Measurements from ENCODE around the gene TAGAP. TPM values are rescaled to one million over a fixed set of nuclear protein-coding genes. Genes with fewer than 3 reads are reported as not detected.

The TAGAP gene
- total and polyA plus RNA-seq, 8 donors: 0.93 to 4.1 (median 2.0) TPM; not detected in 1

DNA sequence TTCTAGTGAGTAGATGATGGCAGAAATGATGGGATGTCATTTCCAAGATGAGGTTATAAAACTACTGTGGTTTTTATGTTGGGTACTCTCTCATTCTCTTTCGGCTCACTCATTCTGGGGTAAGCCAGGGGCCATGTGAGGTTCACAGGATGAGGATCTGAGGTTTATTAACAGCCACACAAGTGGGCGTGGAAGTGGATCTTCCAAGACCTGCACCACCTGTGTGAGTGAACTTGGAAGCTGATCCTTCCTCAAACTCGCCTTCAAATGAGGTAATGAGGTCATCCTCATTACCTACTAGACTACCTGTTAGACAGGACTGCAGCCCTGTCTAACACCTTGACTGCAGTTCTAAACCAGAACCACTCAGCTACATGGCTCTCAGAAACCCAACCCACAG, 45.1 kb upstream of the TAGAP start:
- Histone ChIP-seq H3K27me3 (no peaks in the 10 kb centered on the region), H3K4me3 (no peak overlapping the region), H3K36me3 (no peaks in the 10 kb centered on the region), H3K9me3 (no peaks in the 10 kb centered on the region), H3K4me1 (no peaks in the 10 kb centered on the region), H3K27ac (no peak overlapping the region)
- intact Hi-C loops (cut with DNase I; ENCODE audit: low total_unique reads): no loop called here
- DNase-seq: no peak
- TF ChIP-seq, protein P1, sequence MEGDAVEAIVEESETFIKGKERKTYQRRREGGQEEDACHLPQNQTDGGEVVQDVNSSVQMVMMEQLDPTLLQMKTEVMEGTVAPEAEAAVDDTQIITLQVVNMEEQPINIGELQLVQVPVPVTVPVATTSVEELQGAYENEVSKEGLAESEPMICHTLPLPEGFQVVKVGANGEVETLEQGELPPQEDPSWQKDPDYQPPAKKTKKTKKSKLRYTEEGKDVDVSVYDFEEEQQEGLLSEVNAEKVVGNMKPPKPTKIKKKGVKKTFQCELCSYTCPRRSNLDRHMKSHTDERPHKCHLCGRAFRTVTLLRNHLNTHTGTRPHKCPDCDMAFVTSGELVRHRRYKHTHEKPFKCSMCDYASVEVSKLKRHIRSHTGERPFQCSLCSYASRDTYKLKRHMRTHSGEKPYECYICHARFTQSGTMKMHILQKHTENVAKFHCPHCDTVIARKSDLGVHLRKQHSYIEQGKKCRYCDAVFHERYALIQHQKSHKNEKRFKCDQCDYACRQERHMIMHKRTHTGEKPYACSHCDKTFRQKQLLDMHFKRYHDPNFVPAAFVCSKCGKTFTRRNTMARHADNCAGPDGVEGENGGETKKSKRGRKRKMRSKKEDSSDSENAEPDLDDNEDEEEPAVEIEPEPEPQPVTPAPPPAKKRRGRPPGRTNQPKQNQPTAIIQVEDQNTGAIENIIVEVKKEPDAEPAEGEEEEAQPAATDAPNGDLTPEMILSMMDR (IDR thresholded peaks at IDR 0.05): no peak
- TF ChIP-seq POLR2A (IDR thresholded peaks at IDR 0.05) (no peak), POLR2AphosphoS5 (IDR thresholded peaks at IDR 0.05) (no peak), EP300 (IDR thresholded peaks at IDR 0.05) (no peak)
- WGBS, 5 donors: 84 to 89% (median 86%) methylated on average over 3 of the region's 3 CpGs

DNA sequence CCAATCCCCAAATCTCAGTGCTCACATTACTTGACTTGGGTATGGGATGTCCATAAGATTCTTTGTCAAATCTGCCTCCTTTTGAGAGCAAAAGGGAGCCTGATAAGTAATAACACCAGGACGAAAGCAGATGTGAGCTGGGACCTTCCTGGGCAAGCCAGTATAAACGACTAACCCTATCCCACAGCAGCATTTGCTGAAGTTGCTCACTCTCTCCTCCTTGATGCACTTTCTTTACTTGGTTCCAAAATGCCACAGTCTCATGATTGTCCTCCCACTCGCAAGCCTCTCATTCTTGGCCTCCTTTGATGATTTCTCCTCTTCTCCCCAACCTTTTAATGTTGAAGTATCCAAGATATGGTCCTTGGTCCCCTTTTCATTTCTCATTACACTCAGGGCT, 44.7 kb upstream of the TAGAP start:
- Histone ChIP-seq H3K9me3 (no peaks in the 10 kb centered on the region), H3K4me3 (no peak overlapping the region), H3K27me3 (no peaks in the 10 kb centered on the region), H3K27ac (no peak overlapping the region), H3K36me3 (no peaks in the 10 kb centered on the region), H3K4me1 (no peaks in the 10 kb centered on the region)
- DNase-seq: no peak
- WGBS, 5 donors: 90 to 94% (median 93%) methylated on average over 3 of the region's 3 CpGs
- TF ChIP-seq, protein P1 (IDR thresholded peaks at IDR 0.05): no peak
- TF ChIP-seq POLR2AphosphoS5 (IDR thresholded peaks at IDR 0.05): no peak
- no peak for TF ChIP-seq POLR2A (IDR thresholded peaks at IDR 0.05)
- TF ChIP-seq EP300 (IDR thresholded peaks at IDR 0.05): no peak
- intact Hi-C loops (cut with DNase I; ENCODE audit: low total_unique reads): no loop called here

DNA sequence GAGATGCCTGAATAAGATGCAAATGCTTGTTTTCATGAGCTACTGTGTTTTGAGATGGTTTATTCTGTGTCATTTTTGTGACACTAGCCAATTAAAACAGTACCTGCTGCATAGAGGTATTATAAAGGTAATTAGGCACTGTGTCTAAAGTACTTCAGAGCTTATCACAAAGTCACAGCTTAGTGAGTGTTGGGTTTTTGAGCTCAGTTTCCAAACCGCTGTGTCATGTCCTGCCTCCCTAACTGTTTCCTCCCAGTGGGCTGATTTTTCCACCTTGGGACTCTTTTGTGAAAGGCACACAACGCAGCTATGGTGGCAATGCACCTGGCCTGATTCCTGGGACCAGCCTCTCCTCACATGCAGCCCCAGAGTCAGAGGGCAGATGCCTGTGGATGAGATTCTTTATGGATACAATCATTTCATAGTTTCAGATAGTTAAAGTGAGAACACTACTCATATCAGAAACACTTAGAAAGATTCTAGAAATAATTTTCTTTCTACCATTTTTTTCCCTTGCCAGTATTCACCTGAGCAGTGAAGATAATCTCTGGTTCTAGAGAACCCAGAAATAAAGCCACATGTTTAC, 41.3 kb upstream of the TAGAP start:
- intact Hi-C loops (cut with DNase I; ENCODE audit: low total_unique reads): no loop called here
- TF ChIP-seq EP300 (IDR thresholded peaks at IDR 0.05) (no peak), POLR2A (IDR thresholded peaks at IDR 0.05) (no peak), POLR2AphosphoS5 (IDR thresholded peaks at IDR 0.05) (no peak)
- TF ChIP-seq, protein P1 (IDR thresholded peaks at IDR 0.05): no peak
- WGBS, 5 donors: 65 to 91% (median 81%) methylated on average over 2 of the region's 2 CpGs

DNA sequence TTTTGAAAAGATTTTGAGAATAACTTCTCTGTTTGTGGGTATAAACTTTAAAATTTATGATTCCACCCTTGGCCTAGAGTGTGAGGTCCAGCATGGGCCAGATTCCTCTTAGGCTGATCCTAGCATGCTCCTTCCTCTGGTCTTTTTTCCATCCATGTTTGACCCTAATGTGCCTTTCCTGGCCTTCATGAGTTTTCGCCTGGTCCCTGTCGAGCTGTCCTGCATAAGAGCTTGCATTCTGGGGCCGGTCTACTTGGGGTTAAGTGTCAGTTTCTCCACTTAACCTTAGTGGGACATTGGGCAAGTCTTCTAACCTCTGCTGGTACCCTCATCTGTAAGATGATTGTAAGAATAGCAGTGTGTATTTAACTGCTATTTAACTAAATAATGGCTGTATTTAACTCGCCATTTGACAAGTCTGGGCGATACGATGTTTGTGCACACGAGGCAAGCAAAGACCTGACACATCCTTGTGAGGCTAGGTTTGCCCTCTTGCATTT, 40.7 kb upstream of the TAGAP start:
- no peak for TF ChIP-seq POLR2A (IDR thresholded peaks at IDR 0.05)
- TF ChIP-seq POLR2AphosphoS5 (IDR thresholded peaks at IDR 0.05): no peak
- TF ChIP-seq, protein P1 (IDR thresholded peaks at IDR 0.05): no peak
- no peak for TF ChIP-seq EP300 (IDR thresholded peaks at IDR 0.05)
- Histone ChIP-seq H3K36me3 (no peaks in the 10 kb centered on the region), H3K4me1 (peaks cover 0 to 1% (median 0%) of the 10 kb centered on the region in 4 donors), H3K27me3 (no peaks in the 10 kb centered on the region), H3K9me3 (no peaks in the 10 kb centered on the region), H3K4me3 (no peak overlapping the region), H3K27ac (no peak overlapping the region)
- DNase-seq: no peak
- WGBS, 5 donors: 77 to 89% (median 84%) methylated on average over 7 of the region's 7 CpGs
- intact Hi-C loops (cut with DNase I; ENCODE audit: low total_unique reads): no loop called here

More for the DNA sequence above, 41.3 kb upstream of the TAGAP start:
- Histone ChIP-seq H3K36me3 (no peaks in the 10 kb centered on the region), H3K9me3 (no peaks in the 10 kb centered on the region), H3K27me3 (no peaks in the 10 kb centered on the region), H3K27ac (no peak overlapping the region), H3K4me1 (no peaks in the 10 kb centered on the region), H3K4me3 (no peak overlapping the region)
- DNase-seq: no peak

All from stomach (tissue), 9 donors.